ENCODE data around the gene ASIC2. TPM values are rescaled to one million over a fixed set of nuclear protein-coding genes. Genes with fewer than 3 reads are reported as not detected.

ASIC2 gene
- total RNA-seq, 2 experiments from 2014 or later: not detected

DNA sequence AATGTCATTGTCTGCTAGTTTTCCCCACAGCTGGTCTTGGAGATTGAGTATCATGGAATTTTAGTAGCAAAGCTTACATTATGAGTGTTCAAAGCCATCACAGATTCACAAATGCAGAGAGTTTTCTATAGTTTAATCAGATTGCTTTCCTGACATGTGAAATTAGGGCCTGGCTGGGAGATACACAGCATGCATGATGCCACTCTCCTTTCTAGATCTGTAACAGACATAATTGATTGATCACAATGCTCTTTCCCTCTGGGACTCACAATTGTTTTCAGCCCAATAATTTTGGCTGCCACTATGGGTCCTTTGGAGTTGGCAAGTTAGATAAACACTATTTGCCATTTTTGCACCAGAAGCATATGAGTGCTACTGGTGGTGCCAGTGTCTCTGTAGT is 168.9 kb downstream of the ASIC2 start:
- Mint-ChIP-seq H3K4me3 (no peak overlapping the region), H3K9me3 (no peaks in the 10 kb centered on the region), H3K4me1 (ENCODE audit: low read depth) (no peaks in the 10 kb centered on the region), H3K27me3 (peaks cover 39% of the 10 kb centered on the region), H3K36me3 (ENCODE audit: low read depth) (no peaks in the 10 kb centered on the region), H3K27ac (no peak overlapping the region)
- ChIA-PET POLR2A (no interaction called here), CTCF (no interaction called here)
- no peaks in the 10 kb centered on the region for H3K36me3 ChIP-seq (ENCODE audit: insufficient read depth, low read length)
- TF ChIP-seq, protein P1, sequence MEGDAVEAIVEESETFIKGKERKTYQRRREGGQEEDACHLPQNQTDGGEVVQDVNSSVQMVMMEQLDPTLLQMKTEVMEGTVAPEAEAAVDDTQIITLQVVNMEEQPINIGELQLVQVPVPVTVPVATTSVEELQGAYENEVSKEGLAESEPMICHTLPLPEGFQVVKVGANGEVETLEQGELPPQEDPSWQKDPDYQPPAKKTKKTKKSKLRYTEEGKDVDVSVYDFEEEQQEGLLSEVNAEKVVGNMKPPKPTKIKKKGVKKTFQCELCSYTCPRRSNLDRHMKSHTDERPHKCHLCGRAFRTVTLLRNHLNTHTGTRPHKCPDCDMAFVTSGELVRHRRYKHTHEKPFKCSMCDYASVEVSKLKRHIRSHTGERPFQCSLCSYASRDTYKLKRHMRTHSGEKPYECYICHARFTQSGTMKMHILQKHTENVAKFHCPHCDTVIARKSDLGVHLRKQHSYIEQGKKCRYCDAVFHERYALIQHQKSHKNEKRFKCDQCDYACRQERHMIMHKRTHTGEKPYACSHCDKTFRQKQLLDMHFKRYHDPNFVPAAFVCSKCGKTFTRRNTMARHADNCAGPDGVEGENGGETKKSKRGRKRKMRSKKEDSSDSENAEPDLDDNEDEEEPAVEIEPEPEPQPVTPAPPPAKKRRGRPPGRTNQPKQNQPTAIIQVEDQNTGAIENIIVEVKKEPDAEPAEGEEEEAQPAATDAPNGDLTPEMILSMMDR (IDR thresholded peaks at IDR 0.05): no peak
- H3K4me1 ChIP-seq (ENCODE audit: insufficient read depth, low read length): no peaks in the 10 kb centered on the region
- no peaks in the 10 kb centered on the region for H3K9me3 ChIP-seq (ENCODE audit: control insufficient read depth in 1 of 2, insufficient read depth in 1 of 2, low read length in 2 of 2)
- no peak overlapping the region for H3K4me3 ChIP-seq (ENCODE audit: low read length)
- intact Hi-C loops (cut with DNase I, micrococcal nuclease): no loop called here
- H3K27ac ChIP-seq (ENCODE audit: low read depth in 1 of 2, low read length in 2 of 2): no peak overlapping the region
- H3K27me3 ChIP-seq (ENCODE audit: control insufficient read depth in 1 of 2, insufficient read depth in 2 of 2, low read length in 2 of 2): peaks cover 3 to 5% of the 10 kb centered on the region in 2 experiments
- ATAC-seq (ENCODE audit: poor library complexity) (no peak), DNase-seq (no peak)

DNA sequence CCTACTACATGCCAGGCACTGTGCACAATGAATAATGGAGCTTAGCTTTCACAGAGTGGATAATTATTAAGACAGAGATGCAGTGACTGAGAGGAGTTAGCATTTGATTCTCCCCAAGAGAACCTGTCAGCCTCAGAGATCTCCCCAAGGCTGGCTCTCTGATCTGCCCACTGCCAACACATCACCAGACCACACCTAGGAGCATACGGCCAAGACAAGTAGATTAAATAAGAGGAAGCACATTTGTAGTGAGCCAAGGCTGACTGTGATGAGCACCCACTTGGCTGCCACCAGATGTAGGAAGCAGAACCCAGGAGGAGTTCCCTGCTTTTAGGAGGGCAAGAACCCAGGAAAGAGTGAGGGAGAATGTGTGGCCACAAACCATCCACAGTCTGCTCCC is 171.3 kb downstream of the ASIC2 start:
- H3K27me3 ChIP-seq (ENCODE audit: control insufficient read depth in 1 of 2, insufficient read depth in 2 of 2, low read length in 2 of 2): peaks cover 3 to 5% of the 10 kb centered on the region in 2 experiments
- ATAC-seq (ENCODE audit: poor library complexity): no peak

DNA sequence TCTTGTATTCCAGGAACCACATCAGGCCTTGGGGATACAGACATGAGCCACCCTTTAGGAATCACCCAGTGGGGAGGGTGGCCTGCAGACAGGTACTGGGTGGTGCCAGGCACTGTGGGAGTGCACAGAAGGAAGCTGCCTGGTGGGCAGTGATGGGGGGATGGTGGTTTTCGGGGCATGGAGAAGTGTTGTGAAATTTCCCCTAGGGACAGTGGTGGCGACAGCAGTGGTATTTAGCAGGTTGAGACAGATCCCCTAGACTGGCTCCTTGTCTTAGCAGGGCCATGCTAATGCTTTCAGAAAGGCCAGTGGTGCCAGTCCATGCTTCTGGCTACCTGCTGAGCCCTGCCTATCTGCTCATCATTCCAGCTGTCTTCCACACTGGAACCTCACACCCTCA is 171.8 kb downstream of the ASIC2 start:
- TF ChIP-seq, protein P1 (IDR thresholded peaks at IDR 0.05): no peak
- peaks cover 22% of the 10 kb centered on the region for H3K27me3 Mint-ChIP-seq
- no peak overlapping the region for H3K4me3 ChIP-seq (ENCODE audit: low read length)

More for the DNA sequence above, 171.3 kb downstream of the ASIC2 start:
- Mint-ChIP-seq H3K4me1 (ENCODE audit: low read depth) (no peaks in the 10 kb centered on the region), H3K4me3 (no peak overlapping the region), H3K27ac (no peak overlapping the region), H3K27me3 (peaks cover 22% of the 10 kb centered on the region), H3K36me3 (ENCODE audit: low read depth) (no peaks in the 10 kb centered on the region), H3K9me3 (no peaks in the 10 kb centered on the region)
- Histone ChIP-seq H3K4me3 (ENCODE audit: low read length) (no peak overlapping the region), H3K36me3 (ENCODE audit: insufficient read depth, low read length) (no peaks in the 10 kb centered on the region), H3K4me1 (ENCODE audit: insufficient read depth, low read length) (no peaks in the 10 kb centered on the region), H3K27ac (ENCODE audit: low read depth in 1 of 2, low read length in 2 of 2) (no peak overlapping the region), H3K9me3 (ENCODE audit: control insufficient read depth in 1 of 2, insufficient read depth in 1 of 2, low read length in 2 of 2) (no peaks in the 10 kb centered on the region)
- POLR2A ChIA-PET: no interaction called here
- CTCF ChIA-PET: no interaction called here
- intact Hi-C loops (cut with DNase I, micrococcal nuclease): no loop called here
- DNase-seq: no peak
- TF ChIP-seq, protein P1 (IDR thresholded peaks at IDR 0.05): no peak

More for the DNA sequence above, 171.8 kb downstream of the ASIC2 start:
- no peaks in the 10 kb centered on the region for H3K9me3 Mint-ChIP-seq
- H3K36me3 Mint-ChIP-seq (ENCODE audit: low read depth): no peaks in the 10 kb centered on the region
- POLR2A ChIA-PET: no interaction called here
- H3K27ac Mint-ChIP-seq: no peak overlapping the region
- Histone ChIP-seq H3K27me3 (ENCODE audit: control insufficient read depth in 1 of 2, insufficient read depth in 2 of 2, low read length in 2 of 2) (peaks cover 3 to 5% of the 10 kb centered on the region in 2 experiments), H3K4me1 (ENCODE audit: insufficient read depth, low read length) (no peaks in the 10 kb centered on the region), H3K27ac (ENCODE audit: low read depth in 1 of 2, low read length in 2 of 2) (no peak overlapping the region), H3K36me3 (ENCODE audit: insufficient read depth, low read length) (no peaks in the 10 kb centered on the region), H3K9me3 (ENCODE audit: control insufficient read depth in 1 of 2, insufficient read depth in 1 of 2, low read length in 2 of 2) (no peaks in the 10 kb centered on the region)
- CTCF ChIA-PET: no interaction called here
- ATAC-seq (ENCODE audit: poor library complexity): no peak
- no peak for DNase-seq
- no peak overlapping the region for H3K4me3 Mint-ChIP-seq
- intact Hi-C loops (cut with DNase I, micrococcal nuclease): no loop called here
- H3K4me1 Mint-ChIP-seq (ENCODE audit: low read depth): no peaks in the 10 kb centered on the region

All from CD4-positive, alpha-beta T cell (primary cell).